Ovary (tissue), 3 donors: ENCODE data around the gene HIVEP3.

Source experiments
- CTCF ChIP-seq, 3 donors: fragments of 450-650 bp in 2 of 3; fragments of 200-600 bp in 1 of 3; IDR thresholded peaks; one replicate each; pipeline versions ENCODE4 v1.5.1 to v1.8.0; 2016 to 2022; ENCODE audit warnings: antibody characterized with exemption in 3 of 3, mild to moderate bottlenecking in 1 of 3
- EP300 ChIP-seq: sonication (generic); formaldehyde crosslinking; IDR thresholded peaks from one replicate; pipeline ENCODE4 v1.6.1; 2017; ENCODE audit warnings: antibody characterized with exemption
- POLR2A ChIP-seq: fragments of 450-650 bp; IDR thresholded peaks from one replicate; pipeline ENCODE4 v1.6.1; 2017; ENCODE audit warnings: antibody characterized with exemption, mild to moderate bottlenecking, moderate library complexity
- donor health status: DM: no; HTN: no; CAD: no.

DNA sequence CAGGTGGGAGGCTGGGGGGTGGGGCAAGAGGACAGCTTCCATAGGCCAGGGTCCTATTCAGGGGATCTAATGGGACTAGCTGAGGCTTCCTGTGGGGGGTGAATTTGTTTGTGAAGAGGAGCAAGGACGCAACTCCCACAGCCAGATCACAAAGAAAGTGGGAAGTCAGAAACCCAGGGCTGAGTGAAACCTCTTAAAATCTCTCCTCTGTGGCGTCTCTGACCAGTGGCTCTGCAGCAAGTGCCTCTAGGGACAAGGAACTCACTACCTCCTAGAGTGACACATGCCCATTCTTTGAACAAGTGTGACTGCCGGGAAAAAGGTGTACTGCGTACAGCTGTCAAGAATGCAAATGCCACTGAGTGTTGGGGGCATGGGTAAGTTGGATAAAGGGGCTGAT lies 187.9 kb downstream of the HIVEP3 start:
- no peak for TF ChIP-seq CTCF (IDR thresholded peaks at IDR 0.05)
- TF ChIP-seq POLR2A, result no peak
- TF ChIP-seq EP300, result no peak
